GM19351 (cell line): ENCODE data around the gene BLID.

Source experiments
- ATAC-seq: cut with Tn5 transposase; IDR thresholded peaks from one replicate; pipeline ENCODE4 v1.9.1; 2021; ENCODE audit warnings: mild to moderate bottlenecking, moderate library complexity; ENCODE audit not compliant: unreplicated experiment

The BLID gene

GRCh38 chr11:122140500-122140899 is 24.5 kb upstream of the BLID start:
- no peak for ATAC-seq

GRCh38 chr11:122139595-122139866 is 23.5 kb upstream of the BLID start:
- ATAC-seq, result no peak

- no peak for ATAC-seq
These were observed 23.0 kb upstream of the BLID start for GRCh38 chr11:122138744-122139594.

GRCh38 chr11:122137078-122137793 is 21.2 kb upstream of the BLID start:
- no peak for ATAC-seq

- no peak for ATAC-seq
These were observed 15.1 kb upstream of the BLID start for GRCh38 chr11:122131126-122131525.

- ATAC-seq, result no peak
These were observed 12.1 kb upstream of the BLID start for GRCh38 chr11:122128146-122128545.

- no peak for ATAC-seq
These were observed 11.0 kb upstream of the BLID start for GRCh38 chr11:122127020-122127419.

GRCh38 chr11:122126024-122126688 is 10.1 kb upstream of the BLID start:
- no peak for ATAC-seq

GRCh38 chr11:122123263-122123929 is 7.4 kb upstream of the BLID start:
- no peak for ATAC-seq

GRCh38 chr11:122122179-122122578 is 6.2 kb upstream of the BLID start:
- ATAC-seq, result no peak

GRCh38 chr11:122120096-122120495 is 4.1 kb upstream of the BLID start:
- no peak for ATAC-seq

GRCh38 chr11:122116591-122116990 is 576 bp upstream of the BLID start:
- no peak for ATAC-seq

- no peak for ATAC-seq
These were observed 1.0 kb downstream of the BLID start for GRCh38 chr11:122114976-122115375.

- no peak for ATAC-seq
These were observed 1.9 kb downstream of the BLID start for GRCh38 chr11:122113836-122114825.

GRCh38 chr11:122112470-122113365 is 3.3 kb downstream of the BLID start:
- no peak for ATAC-seq

GRCh38 chr11:122109932-122110331 is 6.1 kb downstream of the BLID start:
- ATAC-seq, result no peak

- ATAC-seq, result no peak
These were observed 7.2 kb downstream of the BLID start for GRCh38 chr11:122108828-122109227.

- peak; percentile 73 for ATAC-seq
These were observed 7.7 kb downstream of the BLID start for GRCh38 chr11:122108192-122108799.

- ATAC-seq, result no peak
These were observed 8.4 kb downstream of the BLID start for GRCh38 chr11:122107566-122107965.
